Activated CD8-positive, alpha-beta memory T cell treated with anti-CD3 and anti-CD28 coated beads for 4 hours (primary cell): ENCODE data around the gene CDH5.

Experiments
- DNase-seq, 2 donors: peaks; one replicate each; pipeline ENCODE4 v3.0.0-alpha.2; 2020; ENCODE audit warnings: low read depth in 2 of 2

The CDH5 gene

DNA sequence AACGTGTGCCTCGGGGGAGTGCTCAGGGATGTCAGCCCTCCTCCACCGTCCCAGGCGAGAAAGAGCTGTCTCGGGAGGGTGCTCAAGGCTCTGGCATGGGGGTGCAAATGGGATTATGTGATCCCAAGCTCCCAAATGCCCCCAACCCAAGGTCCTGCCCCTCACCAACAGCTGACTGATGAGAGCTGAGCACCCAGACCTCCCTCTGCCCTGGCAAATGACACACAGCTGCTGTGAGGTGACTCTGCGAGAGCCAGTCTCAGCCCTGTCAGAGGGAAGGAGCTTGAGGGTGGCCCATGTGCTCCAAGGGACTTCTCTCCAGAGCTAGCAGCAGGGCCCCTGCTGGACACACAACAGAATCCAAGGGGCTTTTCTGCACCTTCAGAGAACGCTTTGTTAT is 7.7 kb downstream of the CDH5 start:
- DNase-seq, result no peak

DNA sequence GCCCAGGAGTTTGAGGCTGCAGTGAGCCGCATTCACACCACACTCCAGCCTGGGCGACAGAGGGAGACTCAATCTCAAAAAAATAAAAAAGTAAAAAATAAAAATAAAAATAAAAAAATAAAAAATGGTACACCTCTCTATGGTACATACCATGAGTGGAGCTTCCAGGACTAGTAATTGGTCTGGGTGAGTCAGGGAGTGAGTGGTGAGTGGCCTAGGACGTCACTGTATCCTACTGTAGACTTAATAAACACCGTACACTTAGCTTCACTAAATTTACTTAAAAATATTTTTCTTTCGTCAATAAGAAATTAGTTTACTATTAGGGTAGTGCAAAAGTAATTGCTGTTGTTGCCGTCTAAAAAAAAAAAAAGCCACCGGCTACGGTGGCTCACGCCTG is 9.0 kb downstream of the CDH5 start:
- no peak for DNase-seq

DNA sequence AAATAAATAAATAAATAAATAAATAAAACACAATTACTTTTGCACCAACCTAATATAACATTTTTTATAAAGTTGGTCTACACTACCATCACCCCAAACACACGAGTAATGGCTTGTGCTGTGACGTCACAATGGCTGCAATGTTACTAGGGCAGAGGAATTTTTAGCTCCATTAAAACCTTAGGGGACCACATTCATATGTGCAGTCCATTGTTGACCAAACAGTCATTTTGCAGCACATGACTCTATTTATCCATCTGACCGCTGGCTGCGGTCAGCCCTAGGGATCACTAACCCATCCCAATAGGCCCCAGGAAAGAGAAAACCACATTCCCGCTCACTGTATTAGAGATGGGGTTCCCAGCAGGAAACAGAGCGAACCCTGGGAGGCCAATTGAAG is 9.6 kb downstream of the CDH5 start:
- no peak for DNase-seq

DNA sequence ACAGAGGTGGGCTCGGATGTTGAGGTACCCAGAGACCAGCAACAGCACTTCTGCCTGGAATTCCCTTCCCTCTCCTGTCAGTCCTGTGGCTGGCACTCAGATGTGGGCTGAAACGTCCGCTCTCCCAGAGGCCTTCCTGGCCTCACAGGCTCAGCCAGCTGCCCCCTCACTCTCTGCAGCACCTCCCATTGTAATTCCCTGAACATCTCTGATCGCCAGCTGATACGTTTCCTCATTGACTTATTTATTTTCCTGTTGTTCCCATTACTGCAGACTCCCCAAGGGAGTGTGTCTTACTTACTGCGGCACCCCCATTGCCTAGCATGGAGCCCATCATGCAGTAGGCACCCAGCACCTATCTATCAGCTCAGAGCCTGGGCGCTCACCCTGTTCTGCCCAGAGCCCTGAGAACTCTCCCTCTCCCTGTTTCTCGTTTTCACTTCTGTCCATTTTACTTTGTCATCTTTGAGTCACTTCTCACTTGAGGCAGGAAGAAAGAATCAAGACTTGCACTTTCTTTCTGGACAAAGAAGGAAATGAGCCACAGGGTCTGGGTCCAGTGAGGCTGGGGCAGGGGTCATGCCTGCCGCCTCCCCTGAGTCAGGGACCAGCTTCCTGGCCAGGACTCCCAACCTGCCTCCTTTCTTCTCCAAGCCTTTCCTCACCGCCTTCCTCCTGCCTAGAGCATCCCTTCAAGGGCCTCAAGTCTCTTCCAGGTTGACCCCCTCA is 10.2 kb downstream of the CDH5 start:
- DNase-seq, result no peak

DNA sequence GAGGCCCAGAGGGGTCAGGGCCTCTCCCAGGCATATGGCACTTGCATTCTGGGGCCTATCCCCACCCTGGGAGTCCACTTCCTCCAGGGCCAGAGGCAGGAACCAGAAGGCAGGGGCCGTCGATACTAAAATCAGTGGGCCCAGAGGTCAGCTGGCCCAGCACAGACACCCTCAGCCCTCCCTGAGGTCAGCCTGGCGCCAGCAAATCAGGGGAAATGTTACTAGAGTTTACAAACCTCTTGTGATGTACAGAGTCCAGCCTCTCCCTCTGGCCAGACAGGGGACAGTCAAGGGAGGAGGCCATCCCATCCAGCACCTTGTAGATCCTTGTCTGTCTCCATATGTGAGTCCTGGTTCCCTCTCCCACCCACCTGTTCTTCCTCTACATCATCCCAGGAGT is 10.8 kb downstream of the CDH5 start:
- DNase-seq, result no peak

DNA sequence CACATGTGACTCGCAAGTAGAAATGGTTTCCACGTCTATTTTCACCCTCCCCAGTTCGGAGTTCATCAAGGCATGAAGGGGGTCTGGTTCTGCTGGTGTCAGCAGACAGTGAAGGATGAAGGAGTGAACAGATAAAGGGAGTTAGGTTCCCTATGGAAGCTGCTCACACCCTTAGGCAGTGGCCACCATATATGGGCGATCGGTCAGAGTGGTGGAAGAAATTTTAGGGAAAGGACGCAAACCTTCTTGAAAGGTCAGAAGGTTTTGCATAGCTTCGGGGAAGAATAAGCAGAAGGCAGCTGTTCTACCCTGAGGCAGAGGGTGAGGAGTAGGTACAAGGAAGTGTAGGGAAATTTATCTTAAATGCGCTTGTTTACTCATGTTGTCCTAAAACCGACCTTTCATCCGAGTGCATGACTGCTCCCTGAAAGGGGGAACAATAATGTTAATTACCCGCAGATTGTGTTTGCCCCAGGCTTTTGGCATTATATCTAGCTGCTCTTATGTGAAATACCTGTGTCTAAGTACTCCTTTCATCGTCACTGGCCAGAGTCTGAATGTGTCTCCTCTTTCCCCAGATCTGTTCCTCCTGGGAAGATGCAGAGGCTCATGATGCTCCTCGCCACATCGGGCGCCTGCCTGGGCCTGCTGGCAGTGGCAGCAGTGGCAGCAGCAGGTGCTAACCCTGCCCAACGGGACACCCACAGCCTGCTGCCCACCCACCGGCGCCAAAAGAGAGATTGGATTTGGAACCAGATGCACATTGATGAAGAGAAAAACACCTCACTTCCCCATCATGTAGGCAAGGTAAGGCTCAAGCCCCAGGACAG is 12.5 kb downstream of the CDH5 start:
- DNase-seq, result no peak

DNA sequence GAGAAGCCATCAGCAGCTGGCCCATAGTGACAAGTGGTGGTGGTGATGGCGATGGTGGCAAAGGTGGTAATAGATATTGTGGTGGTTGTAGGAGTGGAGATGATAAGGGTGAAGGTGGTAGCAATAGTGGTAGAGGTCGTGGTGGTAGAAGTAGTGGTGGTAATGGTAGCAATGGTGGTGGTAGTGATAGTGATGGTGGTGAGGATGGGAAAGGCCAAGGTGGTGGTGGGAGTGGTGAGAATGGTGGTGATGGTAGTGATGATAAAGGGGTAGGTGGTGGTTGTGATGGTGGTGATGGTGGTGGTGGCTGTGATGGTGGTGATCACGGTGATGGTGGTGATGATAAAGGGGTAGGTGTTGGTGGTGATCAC is 13.1 kb downstream of the CDH5 start:
- DNase-seq, result no peak

DNA sequence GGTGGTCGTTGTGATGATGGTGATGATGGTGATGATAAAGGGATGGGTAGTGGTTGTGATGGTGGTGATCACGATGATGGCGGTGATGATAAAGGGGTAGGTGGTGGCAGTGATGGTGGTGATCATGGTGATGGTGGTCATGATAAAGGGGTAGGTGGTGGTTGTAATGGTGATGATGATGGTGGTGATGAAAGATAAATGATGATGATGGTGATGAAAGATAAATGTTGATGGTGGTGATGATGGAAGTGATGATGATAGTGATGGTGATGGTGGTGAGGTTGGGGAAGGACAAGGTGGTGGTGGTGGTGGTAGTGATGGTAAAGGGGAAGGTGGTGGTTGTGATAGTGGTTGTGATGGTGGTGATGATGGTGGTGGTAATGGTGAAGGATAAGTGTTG is 13.9 kb downstream of the CDH5 start:
- DNase-seq, result no peak

DNA sequence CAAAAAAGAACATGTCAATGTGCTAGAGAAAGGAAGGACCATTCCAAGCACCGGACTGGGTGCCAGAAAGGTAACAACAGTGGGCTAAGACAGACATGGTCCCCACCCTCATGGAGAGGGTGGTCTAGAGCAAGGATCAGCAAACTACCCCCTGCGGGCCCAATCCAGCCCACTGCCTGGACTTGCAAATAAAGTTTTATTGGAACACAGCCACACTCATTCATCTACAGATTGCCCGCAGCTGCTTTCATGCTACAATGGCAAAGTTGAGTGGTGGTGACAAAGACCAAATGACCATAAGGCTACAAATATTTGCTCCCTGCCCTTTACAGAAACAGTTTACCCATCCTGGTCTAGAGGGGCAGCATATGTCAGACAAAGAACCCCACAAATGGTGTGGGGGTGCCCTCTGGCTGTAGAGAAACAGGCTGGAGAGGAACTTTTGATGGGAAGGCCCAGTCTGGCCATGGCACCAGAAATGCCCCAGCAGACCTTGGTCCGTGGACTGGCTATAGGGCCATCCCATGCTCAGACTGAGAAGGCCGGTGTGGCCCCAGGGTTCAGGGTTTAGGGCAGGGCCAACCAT is 15.2 kb downstream of the CDH5 start:
- DNase-seq, result no peak

DNA sequence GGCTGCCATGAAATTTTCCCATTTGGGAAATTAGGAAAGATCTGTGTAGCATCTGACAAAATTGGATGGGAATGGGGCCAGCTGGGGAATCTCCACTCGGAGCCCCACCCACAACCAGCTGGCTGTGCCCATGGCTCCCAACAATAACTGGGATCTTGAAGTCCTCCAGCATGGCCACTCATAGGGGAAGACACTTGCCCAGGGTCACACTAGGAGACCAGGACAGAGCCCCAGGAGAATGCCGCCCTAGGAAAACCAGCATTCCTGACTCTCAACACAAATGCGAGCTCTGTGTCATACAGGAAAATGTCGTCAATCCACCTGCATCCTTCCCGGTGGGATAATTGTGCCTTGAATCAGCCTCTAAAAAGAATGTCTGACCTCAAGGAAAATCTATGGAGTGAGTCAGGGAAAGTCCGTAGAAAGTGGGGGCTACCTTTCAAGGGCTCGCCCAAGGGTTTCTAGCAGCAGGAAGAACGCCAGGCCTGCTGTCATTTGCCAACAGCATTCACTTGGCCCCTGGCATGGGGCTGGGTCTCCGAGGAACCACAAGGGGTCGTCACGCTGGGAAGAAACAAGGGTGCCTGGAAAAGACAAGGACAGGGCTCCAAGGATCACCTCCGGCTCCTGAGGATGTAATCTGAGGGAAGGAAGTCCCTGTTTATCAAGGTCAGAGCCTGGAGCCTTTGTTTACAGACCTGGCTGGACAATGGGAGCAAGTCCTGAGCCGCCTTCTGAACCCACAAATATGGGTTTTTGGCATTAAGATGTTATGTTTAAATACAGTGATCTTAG is 15.9 kb downstream of the CDH5 start:
- no peak for DNase-seq

DNA sequence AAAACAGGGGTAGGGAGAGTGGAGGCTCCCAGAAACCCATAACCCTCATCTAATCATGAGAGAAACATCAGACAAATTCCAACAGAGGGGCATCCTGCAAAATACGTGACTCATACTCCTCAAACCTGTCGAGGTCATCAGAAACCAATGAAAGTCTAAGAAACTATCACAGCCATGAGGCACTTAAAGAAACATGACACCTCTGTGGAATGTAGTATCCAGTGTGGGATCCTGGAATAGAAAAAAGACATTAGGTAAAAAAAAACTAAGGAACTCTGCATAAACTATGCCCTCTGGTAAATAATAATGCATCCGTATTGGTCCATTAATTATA is 16.4 kb downstream of the CDH5 start:
- no peak for DNase-seq

DNA sequence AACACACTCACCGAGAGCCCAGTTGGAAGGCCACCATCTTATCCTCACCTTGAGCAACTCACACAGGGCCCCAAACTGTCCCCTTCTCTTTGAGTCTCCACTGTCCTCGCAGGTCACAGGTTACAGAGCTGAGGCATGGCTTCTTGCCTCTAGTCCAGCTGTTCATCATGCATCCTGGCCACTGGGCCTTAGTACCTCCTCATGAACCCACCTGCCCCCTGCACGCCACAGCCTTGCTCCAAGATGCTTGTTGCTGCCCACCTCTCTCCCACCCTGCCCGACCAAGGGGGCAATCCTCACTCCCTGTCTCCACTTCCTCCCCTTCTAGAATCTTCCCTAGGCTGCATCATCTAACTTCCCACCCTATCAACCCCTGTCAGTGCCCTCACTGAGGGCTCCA is 17.1 kb downstream of the CDH5 start:
- no peak for DNase-seq

DNA sequence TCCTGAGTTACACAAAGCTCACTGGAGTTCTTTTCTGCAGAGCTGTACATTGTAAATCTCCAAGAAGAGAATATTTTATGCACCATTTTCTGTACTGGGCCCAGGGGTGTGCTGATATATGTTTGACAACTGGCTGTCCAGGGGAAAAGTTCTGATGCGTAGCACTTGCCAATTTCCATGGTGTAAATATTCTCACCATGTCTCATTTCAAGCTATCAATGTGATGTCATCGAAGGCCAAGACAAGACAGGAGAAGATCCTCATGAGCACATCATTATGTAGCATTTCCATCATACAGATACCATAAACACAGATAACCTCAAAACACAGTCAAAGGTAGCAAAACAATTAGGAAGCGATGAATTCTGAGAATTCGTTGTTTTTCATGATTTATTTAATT is 18.9 kb downstream of the CDH5 start:
- no peak for DNase-seq

DNA sequence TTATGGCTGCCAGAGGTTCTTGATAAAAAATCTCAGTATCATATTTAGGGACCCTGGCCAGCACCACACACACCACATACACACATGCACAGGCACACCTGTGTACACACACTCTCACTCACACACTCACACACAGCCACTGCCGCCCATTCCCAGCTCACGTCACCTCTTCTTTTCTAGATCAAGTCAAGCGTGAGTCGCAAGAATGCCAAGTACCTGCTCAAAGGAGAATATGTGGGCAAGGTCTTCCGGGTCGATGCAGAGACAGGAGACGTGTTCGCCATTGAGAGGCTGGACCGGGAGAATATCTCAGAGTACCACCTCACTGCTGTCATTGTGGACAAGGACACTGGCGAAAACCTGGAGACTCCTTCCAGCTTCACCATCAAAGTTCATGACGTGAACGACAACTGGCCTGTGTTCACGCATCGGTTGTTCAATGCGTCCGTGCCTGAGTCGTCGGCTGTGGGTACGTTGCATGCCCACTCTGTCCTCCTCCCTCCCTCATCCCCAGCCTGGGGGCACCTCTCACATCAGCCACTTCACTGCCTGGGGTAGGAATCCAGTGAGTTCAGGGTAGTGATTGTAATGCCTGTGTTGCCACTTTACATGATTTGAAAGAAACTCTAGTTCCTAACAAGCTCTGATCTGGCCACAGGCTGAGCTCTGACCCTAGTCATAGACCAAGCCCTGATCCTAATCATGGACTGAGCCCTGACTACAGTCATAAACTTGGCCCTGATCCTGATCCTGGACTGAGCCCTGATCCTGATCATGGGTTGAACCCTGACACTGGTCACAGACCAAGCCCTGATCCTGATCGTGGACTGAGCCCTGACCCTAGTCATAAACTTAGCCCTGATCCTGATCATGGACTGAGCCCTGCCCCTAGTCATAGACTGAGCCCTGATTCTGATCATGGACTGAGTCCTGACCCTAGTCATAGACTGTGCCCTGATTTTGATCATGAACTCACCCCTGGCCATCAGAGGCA is 20.4 kb downstream of the CDH5 start:
- no peak for DNase-seq

DNA sequence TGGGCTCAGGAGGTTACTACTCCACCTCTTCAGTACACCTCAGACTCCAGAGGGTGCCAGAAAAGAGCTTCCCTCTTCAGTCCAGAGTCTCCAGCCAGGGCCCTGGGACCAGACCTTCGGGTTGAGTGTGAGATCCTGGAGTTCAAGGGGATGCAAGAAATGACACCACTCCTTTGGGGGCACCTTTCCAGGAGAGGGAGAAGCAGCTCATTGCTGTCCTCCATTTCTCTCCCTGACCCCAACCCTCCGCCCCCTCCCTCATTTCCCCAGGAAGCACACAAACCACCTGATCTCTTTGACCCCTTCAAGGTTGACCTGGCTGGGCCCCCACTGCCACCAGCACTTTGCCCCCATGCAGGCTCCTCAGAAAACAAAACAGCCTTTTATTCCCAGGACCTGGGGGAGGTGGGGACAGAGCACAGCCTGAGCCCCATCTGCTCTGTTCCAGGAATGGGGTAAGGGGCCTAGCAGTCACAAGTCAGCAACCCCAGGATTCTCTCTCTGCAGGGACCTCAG is 21.4 kb downstream of the CDH5 start:
- no peak for DNase-seq

DNA sequence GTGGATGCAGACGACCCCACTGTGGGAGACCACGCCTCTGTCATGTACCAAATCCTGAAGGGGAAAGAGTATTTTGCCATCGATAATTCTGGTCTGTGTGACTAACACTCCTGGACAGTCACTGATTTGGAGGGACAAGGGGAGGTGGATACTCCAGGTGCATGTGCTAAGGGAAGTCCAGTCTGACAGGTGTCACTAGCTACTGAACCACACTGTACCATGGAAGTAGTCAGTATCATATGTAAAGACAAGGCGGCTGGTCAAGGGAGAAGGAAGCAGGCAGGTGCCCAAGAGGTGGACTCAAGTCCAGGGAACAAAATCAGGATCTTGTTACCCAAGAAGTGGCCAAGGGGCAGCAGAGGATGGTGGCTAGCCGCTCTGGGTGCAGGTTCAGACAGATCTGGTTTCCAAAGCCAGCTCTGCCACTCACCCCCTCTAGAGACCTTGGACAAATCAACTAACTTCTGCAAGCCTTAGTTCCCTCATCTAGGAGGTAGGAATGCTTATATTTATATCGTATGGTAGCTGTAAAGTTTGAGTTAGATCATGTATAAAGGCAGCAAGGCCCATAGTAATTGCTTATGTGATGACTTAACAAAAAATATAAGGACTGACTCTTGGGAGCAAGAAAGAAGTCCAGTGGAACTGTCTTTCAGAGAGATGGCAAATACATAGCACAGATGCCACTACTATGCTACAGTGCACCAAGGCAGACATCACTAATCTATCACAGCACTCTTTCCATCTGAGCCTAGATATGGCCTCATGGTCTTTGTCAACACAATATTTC is 22.1 kb downstream of the CDH5 start:
- no peak for DNase-seq

DNA sequence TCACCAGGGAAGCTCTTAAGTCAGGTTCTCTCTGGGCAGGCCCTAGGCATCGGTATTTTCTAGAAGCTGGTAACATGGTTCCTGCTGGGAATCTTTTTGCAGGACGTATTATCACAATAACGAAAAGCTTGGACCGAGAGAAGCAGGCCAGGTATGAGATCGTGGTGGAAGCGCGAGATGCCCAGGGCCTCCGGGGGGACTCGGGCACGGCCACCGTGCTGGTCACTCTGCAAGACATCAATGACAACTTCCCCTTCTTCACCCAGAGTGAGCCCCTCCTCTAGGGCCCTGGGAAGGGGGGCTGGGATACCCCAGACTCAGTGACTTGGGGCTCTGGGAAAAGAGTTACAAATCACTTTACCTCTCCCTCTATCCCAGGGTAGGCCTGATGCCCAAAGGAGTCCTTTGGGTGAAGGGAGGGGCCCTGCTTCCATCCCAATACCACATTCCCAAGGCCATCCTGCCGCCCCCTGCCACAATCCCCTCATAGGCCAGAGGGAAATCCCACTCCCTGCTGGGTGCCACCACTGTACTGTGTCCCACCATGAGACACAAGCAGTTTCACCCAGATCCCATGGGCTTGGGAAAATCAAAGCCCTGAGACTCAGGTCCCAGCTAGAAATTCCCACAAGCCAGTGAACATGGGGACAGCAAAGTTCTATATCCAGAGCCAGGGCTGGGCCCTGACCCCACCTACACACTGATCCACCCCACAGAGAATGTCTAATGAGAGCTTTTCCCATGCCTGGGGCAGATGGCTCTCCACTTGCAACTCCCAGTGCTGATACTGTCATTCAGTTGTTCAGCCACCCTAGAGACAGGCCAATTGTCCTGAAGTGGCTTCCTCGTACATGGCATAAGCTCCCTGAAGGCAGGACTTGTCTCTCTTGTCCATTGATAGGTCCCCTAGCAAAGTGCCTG is 23.0 kb downstream of the CDH5 start:
- no peak for DNase-seq

DNA sequence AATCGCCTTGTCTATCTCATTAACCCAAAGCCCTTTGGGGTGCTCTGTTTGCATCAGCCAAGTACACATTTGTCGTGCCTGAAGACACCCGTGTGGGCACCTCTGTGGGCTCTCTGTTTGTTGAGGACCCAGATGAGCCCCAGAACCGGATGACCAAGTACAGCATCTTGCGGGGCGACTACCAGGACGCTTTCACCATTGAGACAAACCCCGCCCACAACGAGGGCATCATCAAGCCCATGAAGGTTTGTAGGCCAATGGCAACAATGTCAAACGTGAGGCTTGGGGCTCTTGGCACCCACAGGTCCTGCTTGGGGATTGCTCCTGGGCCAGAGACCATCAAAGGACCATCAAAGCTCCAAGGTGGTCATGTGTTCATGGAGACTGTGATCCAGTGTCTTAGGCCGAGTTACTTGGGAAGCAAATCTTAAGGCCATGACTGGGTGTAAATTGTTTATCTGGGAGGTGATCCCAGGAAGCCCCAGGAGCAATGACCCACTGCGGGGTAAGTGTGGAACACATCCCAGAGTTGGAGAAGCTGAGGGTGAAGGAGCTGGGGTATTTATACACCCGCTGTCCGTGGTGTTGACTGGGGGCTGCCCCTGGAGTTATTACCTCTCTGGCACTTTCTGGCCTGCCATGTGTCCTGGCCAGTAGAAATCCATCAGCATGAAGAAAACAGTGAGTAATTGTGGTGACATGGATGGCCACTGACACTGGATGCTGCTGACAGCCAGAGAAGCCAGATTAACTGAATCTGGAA is 24.0 kb downstream of the CDH5 start:
- no peak for DNase-seq
